HG03095 (cell line): Measurements from ENCODE around the gene CORO2B.
"Not testable (repeated sequence)": the region's sequence is repeated elsewhere in the genome, so short reads cannot be mapped to it uniquely, and the experiment has no call there.

Source experiments
- ATAC-seq: cut with Tn5 transposase; IDR thresholded peaks from one replicate; pipeline ENCODE4 v1.9.1; 2021; ENCODE audit warnings: moderate library complexity; ENCODE audit not compliant: unreplicated experiment

The CORO2B gene

GRCh38 chr15:68719672-68720071, 140.9 kb downstream of the CORO2B start:
- no peak for ATAC-seq

- no peak for ATAC-seq
Measured at GRCh38 chr15:68721886-68722285, 143.1 kb downstream of the CORO2B start.

GRCh38 chr15:68725736-68726135, 146.9 kb downstream of the CORO2B start:
- ATAC-seq = no peak

GRCh38 chr15:68726246-68726645, 147.5 kb downstream of the CORO2B start:
- ATAC-seq = no peak

- ATAC-seq = no peak
Measured at GRCh38 chr15:68729789-68730411, 151.1 kb downstream of the CORO2B start.

- ATAC-seq = no peak
Measured at GRCh38 chr15:68730471-68730919, 151.7 kb downstream of the CORO2B start.

GRCh38 chr15:68730976-68731897, 152.4 kb downstream of the CORO2B start:
- ATAC-seq = no peak

- ATAC-seq = no peak
Measured at GRCh38 chr15:68732451-68732850, 153.7 kb downstream of the CORO2B start.

GRCh38 chr15:68733666-68734065, 154.9 kb downstream of the CORO2B start:
- no peak for ATAC-seq

- ATAC-seq = no peak
Measured at GRCh38 chr15:68734352-68734751, 155.6 kb downstream of the CORO2B start.

GRCh38 chr15:68734881-68735280, 156.1 kb downstream of the CORO2B start:
- no peak for ATAC-seq

GRCh38 chr15:68735610-68736009, 156.8 kb downstream of the CORO2B start:
- no peak for ATAC-seq

- no peak for ATAC-seq
Measured at GRCh38 chr15:68739390-68740080, 160.7 kb downstream of the CORO2B start.

GRCh38 chr15:68743256-68743655, 164.5 kb downstream of the CORO2B start:
- ATAC-seq = no peak

- no peak for ATAC-seq
Measured at GRCh38 chr15:68749365-68749764, 170.6 kb downstream of the CORO2B start.

GRCh38 chr15:68749793-68750192, 171.0 kb downstream of the CORO2B start:
- no peak for ATAC-seq

- ATAC-seq = no peak
Measured at GRCh38 chr15:68751622-68752021, 172.8 kb downstream of the CORO2B start.

- ATAC-seq = no peak
Measured at GRCh38 chr15:68755731-68756130, 176.9 kb downstream of the CORO2B start.

GRCh38 chr15:68759982-68760579, 181.3 kb downstream of the CORO2B start:
- ATAC-seq = not testable (repeated sequence)

- no peak for ATAC-seq
Measured at GRCh38 chr15:68763063-68763462, 184.3 kb downstream of the CORO2B start.

- no peak for ATAC-seq
Measured at GRCh38 chr15:68764090-68764489, 185.3 kb downstream of the CORO2B start.
